CD4-positive, alpha-beta T cell treated with Interleukin-15 for 4 hours (primary cell): ENCODE results near the gene ACTG1.
A peak's percentile ranks its signal among the peaks of the same experiment; 100 is the strongest.

Source experiments
- DNase-seq: peaks from one replicate; pipeline ENCODE4 v3.0.0-alpha.2; 2020; ENCODE audit warnings: low spot score

Gene ACTG1

GRCh38 chr17:81517339-81518112, 4.9 kb upstream of the ACTG1 start:
- no peak for DNase-seq

GRCh38 chr17:81517009-81517338, 4.4 kb upstream of the ACTG1 start:
- DNase-seq = no peak

DNA sequence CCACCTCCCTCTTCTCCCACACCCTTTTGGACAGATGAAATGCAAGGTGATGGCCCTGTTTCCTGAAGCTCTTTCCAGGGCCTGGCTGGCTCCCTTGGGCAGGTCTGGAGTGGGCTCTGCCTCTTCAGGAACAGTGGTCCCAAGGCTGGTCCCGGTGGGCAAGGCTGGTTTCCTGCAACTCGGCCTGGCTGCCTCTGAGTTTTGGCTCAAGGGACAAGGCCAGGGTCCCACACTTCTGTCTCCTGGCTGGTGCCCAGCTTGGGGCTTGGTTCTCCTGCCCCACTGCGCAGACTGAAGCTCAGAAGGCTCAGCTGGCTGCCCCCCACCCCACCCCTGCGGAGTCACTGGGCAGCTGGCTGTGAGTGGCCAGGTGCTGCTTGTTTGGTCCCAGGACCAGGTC, 3.8 kb upstream of the ACTG1 start:
- no peak for DNase-seq

GRCh38 chr17:81515530-81516041, 3.0 kb upstream of the ACTG1 start:
- DNase-seq = no peak

DNA sequence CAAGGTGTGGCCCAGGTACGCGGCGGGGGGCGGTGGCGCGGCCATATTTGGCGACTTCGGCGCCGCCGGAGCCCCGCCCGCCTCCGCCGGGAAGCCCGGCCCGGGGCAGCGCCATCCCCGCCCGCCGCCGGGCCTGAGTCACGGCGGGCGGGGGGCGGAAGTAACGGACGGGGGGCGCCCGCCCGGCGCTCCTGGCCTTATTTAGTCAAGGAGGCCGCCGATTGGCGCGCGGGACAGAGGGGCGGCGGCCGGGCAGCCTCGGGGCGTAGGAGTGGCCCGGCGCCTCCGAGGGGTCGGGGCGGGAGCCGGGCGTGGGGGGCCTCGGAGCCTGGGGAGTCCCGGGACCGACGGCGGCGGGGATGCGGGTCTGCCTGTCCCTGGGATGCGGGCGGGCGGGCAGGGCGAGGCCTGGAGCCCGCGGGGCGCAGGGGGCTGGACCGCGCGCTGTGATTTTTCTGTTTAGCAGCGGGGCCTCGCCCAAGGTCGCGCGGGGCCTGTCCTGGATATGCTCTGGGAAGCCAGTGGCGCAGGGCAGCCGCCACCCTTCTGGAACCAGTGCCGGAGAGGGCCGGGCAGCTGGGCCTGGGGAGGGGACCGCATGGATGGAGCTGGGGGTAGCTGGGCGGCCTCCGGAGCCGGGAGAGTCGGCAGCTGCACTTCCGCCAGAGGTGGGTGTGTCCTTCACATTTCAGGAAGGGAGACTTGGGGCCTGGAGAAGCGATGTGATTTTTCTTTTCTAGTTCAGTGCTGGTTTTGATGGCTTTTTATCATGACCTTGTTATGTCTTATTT, 2.3 kb upstream of the ACTG1 start:
- DNase-seq = peak; percentile 73

GRCh38 chr17:81514489-81514738, 1.8 kb upstream of the ACTG1 start:
- DNase-seq = no peak

- peak; percentile 19 for DNase-seq
These were observed 1.3 kb upstream of the ACTG1 start for GRCh38 chr17:81513753-81514488.

GRCh38 chr17:81513372-81513752, 763 bp upstream of the ACTG1 start:
- peak; percentile 58 for DNase-seq

DNA sequence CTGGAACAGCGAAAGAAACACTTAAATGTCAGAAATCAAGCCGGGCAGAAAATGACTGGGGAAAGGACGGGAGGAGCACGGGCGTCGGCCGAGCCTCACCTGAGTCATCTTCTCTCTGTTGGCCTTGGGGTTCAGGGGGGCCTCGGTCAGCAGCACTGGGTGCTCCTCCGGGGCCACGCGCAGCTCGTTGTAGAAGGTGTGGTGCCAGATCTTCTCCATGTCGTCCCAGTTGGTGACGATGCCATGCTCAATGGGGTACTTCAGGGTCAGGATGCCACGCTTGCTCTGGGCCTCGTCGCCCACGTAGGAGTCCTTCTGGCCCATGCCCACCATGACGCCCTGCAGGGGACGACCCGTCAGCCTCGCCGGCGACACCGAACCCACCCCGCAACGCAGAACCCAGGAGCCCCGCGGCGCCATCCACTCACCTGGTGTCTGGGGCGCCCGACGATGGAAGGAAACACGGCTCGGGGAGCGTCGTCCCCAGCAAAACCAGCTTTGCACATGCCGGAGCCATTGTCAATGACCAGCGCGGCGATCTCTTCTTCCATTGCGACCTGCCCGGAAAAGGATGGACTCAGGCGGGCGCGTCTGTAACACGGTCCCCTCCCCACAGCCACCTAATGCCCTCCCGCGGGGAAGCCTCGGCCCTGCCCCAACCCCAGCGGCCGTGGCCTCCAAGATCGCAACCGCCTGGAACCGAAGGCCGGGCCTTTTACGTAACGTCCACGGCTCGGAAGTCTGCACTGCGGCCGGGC, 616 bp downstream of the ACTG1 start:
- DNase-seq = peak; percentile 22

GRCh38 chr17:81511554-81511803, 1.1 kb downstream of the ACTG1 start:
- DNase-seq = no peak

DNA sequence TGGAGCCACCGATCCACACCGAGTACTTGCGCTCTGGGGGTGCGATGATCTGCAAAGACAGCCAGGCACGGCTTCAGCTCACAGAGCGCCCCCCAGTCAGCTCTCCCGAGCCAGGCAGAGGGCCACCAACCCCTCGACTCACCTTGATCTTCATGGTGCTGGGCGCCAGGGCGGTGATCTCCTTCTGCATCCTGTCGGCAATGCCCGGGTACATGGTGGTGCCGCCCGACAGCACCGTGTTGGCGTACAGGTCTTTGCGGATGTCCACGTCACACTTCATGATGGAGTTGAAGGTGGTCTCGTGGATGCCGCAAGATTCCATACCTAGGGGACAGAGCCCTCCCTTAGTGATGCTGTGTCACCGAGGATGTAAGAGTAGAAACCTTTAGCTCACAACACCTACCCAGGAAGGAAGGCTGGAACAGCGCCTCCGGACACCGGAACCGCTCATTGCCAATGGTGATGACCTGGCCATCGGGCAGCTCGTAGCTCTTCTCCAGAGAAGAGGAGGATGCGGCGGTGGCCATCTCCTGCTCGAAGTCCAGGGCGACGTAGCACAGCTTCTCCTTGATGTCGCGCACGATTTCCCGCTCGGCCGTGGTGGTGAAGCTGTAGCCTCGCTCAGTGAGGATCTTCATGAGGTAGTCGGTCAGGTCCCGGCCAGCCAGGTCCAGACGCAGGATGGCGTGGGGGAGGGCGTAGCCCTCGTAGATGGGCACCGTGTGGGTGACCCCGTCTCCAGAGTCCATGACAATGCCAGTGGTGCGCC, 1.6 kb downstream of the ACTG1 start:
- peak; percentile 40 for DNase-seq

DNA sequence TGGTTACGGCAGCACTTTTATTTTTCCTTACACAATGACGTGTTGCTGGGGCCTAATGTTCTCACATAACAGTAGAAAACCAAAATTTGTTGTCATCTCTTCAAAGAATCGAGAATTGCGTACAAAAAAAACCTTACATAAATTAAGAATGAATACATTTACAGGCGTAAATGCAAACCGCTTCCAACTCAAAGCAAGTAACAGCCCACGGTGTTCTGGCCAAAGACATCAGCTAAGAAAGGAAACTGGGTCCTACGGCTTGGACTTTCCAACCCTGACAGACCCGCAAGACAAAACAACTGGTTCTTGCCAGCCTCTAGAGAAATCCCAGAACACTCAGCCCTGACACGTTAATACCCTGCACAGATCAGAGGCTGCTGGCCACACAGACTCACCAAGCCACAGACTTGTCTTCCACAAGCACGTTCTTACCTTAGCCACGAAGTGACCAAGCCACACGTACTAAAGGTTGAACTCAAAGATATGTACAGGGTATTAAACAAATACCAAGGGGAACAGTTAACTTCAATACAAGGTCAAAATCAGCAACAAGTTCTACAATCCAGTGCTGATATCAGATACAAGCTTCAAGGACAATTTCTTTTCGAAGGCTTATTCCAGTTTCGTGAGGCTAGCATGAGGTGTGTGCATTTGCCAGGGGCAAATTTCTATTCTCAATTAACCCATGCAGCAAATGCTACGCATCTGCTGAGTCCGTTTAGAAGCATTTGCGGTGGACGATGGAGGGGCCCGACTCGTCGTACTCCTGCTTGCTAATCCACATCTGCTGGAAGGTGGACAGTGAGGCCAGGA, 2.4 kb downstream of the ACTG1 start:
- DNase-seq = no peak

DNA sequence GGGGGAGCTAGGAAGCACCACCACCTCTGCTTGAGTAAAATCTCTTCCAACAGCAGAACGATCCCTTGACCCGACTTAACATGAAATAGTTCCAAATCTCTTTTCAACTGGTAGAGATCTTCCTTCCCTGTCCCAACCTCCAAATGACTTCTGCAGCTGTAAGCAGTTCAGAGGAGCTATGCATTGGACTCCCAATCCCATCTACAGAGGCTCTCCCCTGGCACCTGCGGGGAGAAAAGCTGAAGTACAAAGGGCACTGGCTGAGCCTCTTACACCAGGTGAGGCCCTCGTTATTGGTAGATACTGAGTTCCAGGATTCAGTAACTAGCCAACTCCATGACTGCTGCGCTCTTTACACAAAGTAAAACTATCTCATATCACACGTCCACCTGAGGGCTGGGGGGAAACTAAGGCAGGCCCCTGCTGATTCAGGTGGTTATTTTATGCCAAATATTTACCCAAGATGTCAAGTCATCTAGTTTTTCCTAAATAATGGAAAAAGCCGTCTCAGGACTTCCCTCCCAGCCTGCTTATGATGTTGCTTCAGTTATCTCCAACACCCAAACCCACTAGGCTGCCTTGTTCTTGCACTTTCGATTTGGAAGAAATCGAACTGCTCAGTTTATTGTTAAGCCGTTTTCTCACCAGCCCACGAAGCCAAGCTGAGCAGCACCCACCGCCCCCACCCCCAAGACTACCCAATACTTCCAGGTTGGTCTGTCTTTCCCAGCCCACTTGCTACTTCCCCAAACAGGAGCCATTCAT, 3.2 kb downstream of the ACTG1 start:
- DNase-seq = peak; percentile 33

DNA sequence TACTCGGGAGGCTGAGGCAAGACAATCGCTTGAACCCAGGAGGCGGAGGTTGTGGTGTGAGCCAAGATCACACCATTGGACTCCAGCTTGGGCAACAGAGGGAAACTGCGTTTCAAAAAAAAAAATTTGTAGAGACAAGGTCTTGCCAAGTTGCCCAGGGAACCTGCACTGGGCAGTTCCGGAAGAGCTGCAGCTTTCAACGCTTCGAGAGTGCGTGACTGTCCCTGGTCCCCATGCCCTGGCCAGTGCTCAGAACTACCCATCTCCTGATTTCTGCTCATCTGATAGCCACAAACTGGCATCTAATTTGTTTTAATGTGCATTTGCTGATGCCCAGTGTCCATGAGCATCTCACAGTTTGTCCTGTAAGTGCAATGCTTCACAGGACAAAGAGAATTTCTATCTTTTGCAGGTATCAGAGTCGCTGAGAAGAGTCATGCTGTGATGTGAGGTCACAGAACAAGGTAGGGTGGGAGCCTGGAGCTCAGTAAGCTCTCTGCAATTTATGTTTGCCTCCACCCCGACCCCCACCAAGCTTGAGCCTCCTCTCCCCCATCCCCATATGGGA, 3.9 kb downstream of the ACTG1 start:
- no peak for DNase-seq

GRCh38 chr17:81503619-81504018, 9.0 kb downstream of the ACTG1 start:
- DNase-seq = no peak

- no peak for DNase-seq
These were observed 10.1 kb downstream of the ACTG1 start for GRCh38 chr17:81502471-81503017.

GRCh38 chr17:81500047-81500446, 12.6 kb downstream of the ACTG1 start:
- no peak for DNase-seq

- DNase-seq = no peak
These were observed 13.0 kb downstream of the ACTG1 start for GRCh38 chr17:81499601-81499970.

- no peak for DNase-seq
These were observed 13.5 kb downstream of the ACTG1 start for GRCh38 chr17:81498953-81499600.
